Immature natural killer cell (primary cell): ENCODE results near the gene FBXO10. TPM values are rescaled to one million over a fixed set of nuclear protein-coding genes. Genes with fewer than 3 reads are reported as not detected.

Experiments
- DNase-seq, 3 donors: peaks; one replicate each; pipeline ENCODE4 v3.0.0; 2022; ENCODE audit warnings: mixed read lengths in 1 of 3
- H3K27ac Mint-ChIP-seq, 6 donors: one replicate each; pipeline ENCODE4 v1.8.0; 2020; ENCODE audit warnings: mixed read lengths in 6 of 6, mild to moderate bottlenecking in 5 of 6, inconsistent platforms in 4 of 6, moderate library complexity in 3 of 6
- H3K27me3 Mint-ChIP-seq, 3 donors: one replicate each; pipeline ENCODE4 v1.8.0; 2020 to 2021; ENCODE audit warnings: low read depth in 3 of 3, mild to moderate bottlenecking in 3 of 3, mixed read lengths in 3 of 3, moderate library complexity in 3 of 3, inconsistent platforms in 1 of 3
- H3K36me3 Mint-ChIP-seq, 3 donors: one replicate each; pipeline ENCODE4 v1.8.0; 2020; ENCODE audit warnings: mixed read lengths in 3 of 3, inconsistent platforms in 2 of 3, mild to moderate bottlenecking in 2 of 3
- H3K4me1 Mint-ChIP-seq, 2 donors: one replicate each; pipeline ENCODE4 v1.8.0; 2020; ENCODE audit warnings: inconsistent platforms in 2 of 2, mild to moderate bottlenecking in 2 of 2, mixed read lengths in 2 of 2, moderate library complexity in 1 of 2
- H3K4me3 Mint-ChIP-seq, 5 donors: one replicate each; pipeline ENCODE4 v1.8.0; 2020; ENCODE audit warnings: mild to moderate bottlenecking in 5 of 5, mixed read lengths in 5 of 5, inconsistent platforms in 3 of 5, moderate library complexity in 3 of 5
- H3K9me3 Mint-ChIP-seq, 6 donors: one replicate each; pipeline ENCODE4 v1.8.0; 2020; ENCODE audit warnings: mild to moderate bottlenecking in 6 of 6, mixed read lengths in 6 of 6, inconsistent platforms in 4 of 6, moderate library complexity in 3 of 6
- polyA plus RNA-seq, 3 donors: library from polyadenylated mRNA; unstranded; fragments of 300-500 nt; fragmentation: Illumina TruSeq; gene quantifications; one replicate each; pipeline ENCODE4 v1.2.3, GENCODE V29; 2021

The FBXO10 gene
- polyA plus RNA-seq, 3 donors from 2014 or later: 0.49 to 1.1 TPM; not detected in 1

GRCh38 chr9:37554318-37554717, 21.9 kb downstream of the FBXO10 start:
- H3K27ac Mint-ChIP-seq: no peak overlapping the region
- no peaks in the 10 kb centered on the region for H3K4me1 Mint-ChIP-seq
- no peak for DNase-seq
- no peaks in the 10 kb centered on the region for H3K9me3 Mint-ChIP-seq
- H3K36me3 Mint-ChIP-seq: peaks cover 0 to 4% (median 0%) of the 10 kb centered on the region in 3 donors
- H3K27me3 Mint-ChIP-seq: peaks cover 0 to 4% (median 0%) of the 10 kb centered on the region in 3 donors
- no peak overlapping the region for H3K4me3 Mint-ChIP-seq

GRCh38 chr9:37551888-37552287, 24.3 kb downstream of the FBXO10 start:
- no peak overlapping the region for H3K4me3 Mint-ChIP-seq
- no peak for DNase-seq
- H3K36me3 Mint-ChIP-seq: no peaks in the 10 kb centered on the region
- peaks cover 0 to 1% (median 0%) of the 10 kb centered on the region in 6 donors for H3K9me3 Mint-ChIP-seq
- no peak overlapping the region for H3K27ac Mint-ChIP-seq
- no peaks in the 10 kb centered on the region for H3K4me1 Mint-ChIP-seq
- H3K27me3 Mint-ChIP-seq: peaks cover 0 to 4% (median 0%) of the 10 kb centered on the region in 3 donors

GRCh38 chr9:37551468-37551867, 24.7 kb downstream of the FBXO10 start:
- Mint-ChIP-seq H3K36me3 (peaks cover 0 to 1% (median 0%) of the 10 kb centered on the region in 3 donors), H3K9me3 (peaks cover 0 to 1% (median 0%) of the 10 kb centered on the region in 6 donors), H3K4me1 (no peaks in the 10 kb centered on the region), H3K27ac (no peak overlapping the region), H3K4me3 (no peak overlapping the region), H3K27me3 (peaks cover 0 to 4% (median 0%) of the 10 kb centered on the region in 3 donors)
- DNase-seq: no peak

- peaks cover 0 to 1% (median 0%) of the 10 kb centered on the region in 6 donors for H3K9me3 Mint-ChIP-seq
- no peak for DNase-seq
- no peak overlapping the region for H3K27ac Mint-ChIP-seq
- no peaks in the 10 kb centered on the region for H3K4me1 Mint-ChIP-seq
- peaks cover 0 to 4% (median 0%) of the 10 kb centered on the region in 3 donors for H3K36me3 Mint-ChIP-seq
- no peak overlapping the region for H3K4me3 Mint-ChIP-seq
- H3K27me3 Mint-ChIP-seq: peaks cover 0 to 4% (median 0%) of the 10 kb centered on the region in 3 donors
Observed at GRCh38 chr9:37550781-37551180, 25.4 kb downstream of the FBXO10 start.

GRCh38 chr9:37549527-37549926, 26.7 kb downstream of the FBXO10 start:
- Mint-ChIP-seq H3K4me3 (no peak overlapping the region), H3K27ac (peak overlapping the region in 1 of 6 donors; percentile 2), H3K9me3 (peaks cover 0 to 1% (median 0%) of the 10 kb centered on the region in 6 donors), H3K36me3 (peaks cover 0 to 5% (median 0%) of the 10 kb centered on the region in 3 donors), H3K27me3 (peaks cover 0 to 2% (median 0%) of the 10 kb centered on the region in 3 donors), H3K4me1 (no peaks in the 10 kb centered on the region)
- DNase-seq: no peak

- Mint-ChIP-seq H3K27ac (no peak overlapping the region), H3K36me3 (peaks cover 0 to 7% (median 0%) of the 10 kb centered on the region in 3 donors), H3K4me1 (no peaks in the 10 kb centered on the region), H3K9me3 (peaks cover 0 to 1% (median 0%) of the 10 kb centered on the region in 6 donors), H3K4me3 (no peak overlapping the region), H3K27me3 (peaks cover 0 to 4% (median 0%) of the 10 kb centered on the region in 3 donors)
- no peak for DNase-seq
Observed at GRCh38 chr9:37547328-37547878, 28.8 kb downstream of the FBXO10 start.

GRCh38 chr9:37543468-37543867, 32.7 kb downstream of the FBXO10 start:
- no peak overlapping the region for H3K27ac Mint-ChIP-seq
- H3K4me3 Mint-ChIP-seq: no peak overlapping the region
- H3K36me3 Mint-ChIP-seq: peaks cover 0 to 7% (median 7%) of the 10 kb centered on the region in 3 donors
- H3K27me3 Mint-ChIP-seq: peaks cover 0 to 4% (median 0%) of the 10 kb centered on the region in 3 donors
- no peaks in the 10 kb centered on the region for H3K4me1 Mint-ChIP-seq
- DNase-seq: no peak
- peaks cover 0 to 1% (median 0%) of the 10 kb centered on the region in 6 donors for H3K9me3 Mint-ChIP-seq

GRCh38 chr9:37542895-37543294, 33.3 kb downstream of the FBXO10 start:
- no peak for DNase-seq
- H3K4me3 Mint-ChIP-seq: no peak overlapping the region
- H3K9me3 Mint-ChIP-seq: peaks cover 0 to 1% (median 0%) of the 10 kb centered on the region in 6 donors
- no peak overlapping the region for H3K27ac Mint-ChIP-seq
- H3K27me3 Mint-ChIP-seq: peaks cover 0 to 4% (median 0%) of the 10 kb centered on the region in 3 donors
- H3K4me1 Mint-ChIP-seq: no peaks in the 10 kb centered on the region
- H3K36me3 Mint-ChIP-seq: peaks cover 0 to 7% (median 7%) of the 10 kb centered on the region in 3 donors

- H3K36me3 Mint-ChIP-seq: peaks cover 0 to 7% (median 7%) of the 10 kb centered on the region in 3 donors
- H3K4me1 Mint-ChIP-seq: no peaks in the 10 kb centered on the region
- no peak overlapping the region for H3K4me3 Mint-ChIP-seq
- H3K9me3 Mint-ChIP-seq: peaks cover 0 to 1% (median 0%) of the 10 kb centered on the region in 6 donors
- H3K27me3 Mint-ChIP-seq: peaks cover 0 to 4% (median 0%) of the 10 kb centered on the region in 3 donors
- H3K27ac Mint-ChIP-seq: no peak overlapping the region
- no peak for DNase-seq
Observed at GRCh38 chr9:37542488-37542887, 33.7 kb downstream of the FBXO10 start.

GRCh38 chr9:37541465-37541864, 34.7 kb downstream of the FBXO10 start:
- Mint-ChIP-seq H3K36me3 (peaks cover 0 to 10% (median 7%) of the 10 kb centered on the region in 3 donors), H3K27ac (no peak overlapping the region), H3K9me3 (no peaks in the 10 kb centered on the region), H3K4me3 (no peak overlapping the region), H3K27me3 (peaks cover 0 to 4% (median 0%) of the 10 kb centered on the region in 3 donors), H3K4me1 (no peaks in the 10 kb centered on the region)
- DNase-seq: no peak

- Mint-ChIP-seq H3K27ac (no peak overlapping the region), H3K36me3 (peaks cover 0 to 9% (median 7%) of the 10 kb centered on the region in 3 donors), H3K4me3 (no peak overlapping the region), H3K27me3 (peaks cover 0 to 4% (median 0%) of the 10 kb centered on the region in 3 donors), H3K9me3 (no peaks in the 10 kb centered on the region), H3K4me1 (no peaks in the 10 kb centered on the region)
- no peak for DNase-seq
Observed at GRCh38 chr9:37540634-37541033, 35.5 kb downstream of the FBXO10 start.

GRCh38 chr9:37539634-37540033, 36.5 kb downstream of the FBXO10 start:
- Mint-ChIP-seq H3K27ac (no peak overlapping the region), H3K27me3 (peaks cover 0 to 4% (median 0%) of the 10 kb centered on the region in 3 donors), H3K9me3 (no peaks in the 10 kb centered on the region), H3K36me3 (peaks cover 0 to 9% (median 7%) of the 10 kb centered on the region in 3 donors), H3K4me1 (no peaks in the 10 kb centered on the region), H3K4me3 (no peak overlapping the region)
- DNase-seq: no peak

GRCh38 chr9:37538099-37538498, 38.1 kb downstream of the FBXO10 start:
- Mint-ChIP-seq H3K27ac (no peak overlapping the region), H3K36me3 (peaks cover 0 to 7% (median 5%) of the 10 kb centered on the region in 3 donors), H3K27me3 (no peaks in the 10 kb centered on the region), H3K9me3 (no peaks in the 10 kb centered on the region), H3K4me1 (no peaks in the 10 kb centered on the region), H3K4me3 (no peak overlapping the region)
- no peak for DNase-seq

GRCh38 chr9:37534901-37535300, 41.3 kb downstream of the FBXO10 start:
- no peak for DNase-seq
- Mint-ChIP-seq H3K4me3 (no peak overlapping the region), H3K27ac (peak overlapping the region in 1 of 6 donors; percentile 59), H3K27me3 (peaks cover 0 to 3% (median 0%) of the 10 kb centered on the region in 3 donors), H3K9me3 (no peaks in the 10 kb centered on the region), H3K4me1 (peaks cover 0 to 8% of the 10 kb centered on the region in 2 donors), H3K36me3 (peaks cover 0 to 7% (median 5%) of the 10 kb centered on the region in 3 donors)
